Vagina (tissue), 2 donors: Measurements from ENCODE around the gene MTM1.

Experiments used
- POLR2A ChIP-seq, 2 donors: fragments of 450-650 bp; IDR thresholded peaks; one replicate each; pipeline ENCODE4 v1.6.1; 2017; ENCODE audit warnings: antibody characterized with exemption in 2 of 2, mild to moderate bottlenecking in 2 of 2, moderate library complexity in 2 of 2
- POLR2AphosphoS5 ChIP-seq, 2 donors: sonication (generic); formaldehyde crosslinking; IDR thresholded peaks; one replicate each; pipeline ENCODE4 v1.9.0; 2017; ENCODE audit warnings: antibody characterized with exemption in 2 of 2, mild to moderate bottlenecking in 2 of 2, low read depth in 1 of 2; ENCODE audit not compliant: insufficient read depth in 1 of 2
- TF ChIP-seq, protein P1 (sequence below), 3 experiments: fragments of 450-650 bp in 2 of 3; fragments of 200-600 bp in 1 of 3; sonication (generic) in 1 of 3; IDR thresholded peaks; one replicate each; pipeline ENCODE4 v1.5.1; 2017 to 2019; ENCODE audit warnings: antibody characterized with exemption in 3 of 3, mild to moderate bottlenecking in 2 of 3, moderate library complexity in 2 of 3

- TF ChIP-seq, protein P1, sequence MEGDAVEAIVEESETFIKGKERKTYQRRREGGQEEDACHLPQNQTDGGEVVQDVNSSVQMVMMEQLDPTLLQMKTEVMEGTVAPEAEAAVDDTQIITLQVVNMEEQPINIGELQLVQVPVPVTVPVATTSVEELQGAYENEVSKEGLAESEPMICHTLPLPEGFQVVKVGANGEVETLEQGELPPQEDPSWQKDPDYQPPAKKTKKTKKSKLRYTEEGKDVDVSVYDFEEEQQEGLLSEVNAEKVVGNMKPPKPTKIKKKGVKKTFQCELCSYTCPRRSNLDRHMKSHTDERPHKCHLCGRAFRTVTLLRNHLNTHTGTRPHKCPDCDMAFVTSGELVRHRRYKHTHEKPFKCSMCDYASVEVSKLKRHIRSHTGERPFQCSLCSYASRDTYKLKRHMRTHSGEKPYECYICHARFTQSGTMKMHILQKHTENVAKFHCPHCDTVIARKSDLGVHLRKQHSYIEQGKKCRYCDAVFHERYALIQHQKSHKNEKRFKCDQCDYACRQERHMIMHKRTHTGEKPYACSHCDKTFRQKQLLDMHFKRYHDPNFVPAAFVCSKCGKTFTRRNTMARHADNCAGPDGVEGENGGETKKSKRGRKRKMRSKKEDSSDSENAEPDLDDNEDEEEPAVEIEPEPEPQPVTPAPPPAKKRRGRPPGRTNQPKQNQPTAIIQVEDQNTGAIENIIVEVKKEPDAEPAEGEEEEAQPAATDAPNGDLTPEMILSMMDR (IDR thresholded peaks at IDR 0.05), result no peak
- TF ChIP-seq POLR2A (IDR thresholded peaks at IDR 0.05) (no peak), POLR2AphosphoS5 (IDR thresholded peaks at IDR 0.05; ENCODE audit: insufficient read depth in 1 of 2, low read depth in 1 of 2) (no peak)
Observed at GRCh38 chrX:150625875-150626274, 57.5 kb downstream of the MTM1 start.
